ENCODE data around the gene PCNA.
"Not testable (repeated sequence)": the region's sequence is repeated elsewhere in the genome, so short reads cannot be mapped to it uniquely, and the experiment has no call there.

GRCh38 chr20:5076913-5077312, 42.8 kb downstream of the PCNA start:
- TF ChIP-seq, protein P1, sequence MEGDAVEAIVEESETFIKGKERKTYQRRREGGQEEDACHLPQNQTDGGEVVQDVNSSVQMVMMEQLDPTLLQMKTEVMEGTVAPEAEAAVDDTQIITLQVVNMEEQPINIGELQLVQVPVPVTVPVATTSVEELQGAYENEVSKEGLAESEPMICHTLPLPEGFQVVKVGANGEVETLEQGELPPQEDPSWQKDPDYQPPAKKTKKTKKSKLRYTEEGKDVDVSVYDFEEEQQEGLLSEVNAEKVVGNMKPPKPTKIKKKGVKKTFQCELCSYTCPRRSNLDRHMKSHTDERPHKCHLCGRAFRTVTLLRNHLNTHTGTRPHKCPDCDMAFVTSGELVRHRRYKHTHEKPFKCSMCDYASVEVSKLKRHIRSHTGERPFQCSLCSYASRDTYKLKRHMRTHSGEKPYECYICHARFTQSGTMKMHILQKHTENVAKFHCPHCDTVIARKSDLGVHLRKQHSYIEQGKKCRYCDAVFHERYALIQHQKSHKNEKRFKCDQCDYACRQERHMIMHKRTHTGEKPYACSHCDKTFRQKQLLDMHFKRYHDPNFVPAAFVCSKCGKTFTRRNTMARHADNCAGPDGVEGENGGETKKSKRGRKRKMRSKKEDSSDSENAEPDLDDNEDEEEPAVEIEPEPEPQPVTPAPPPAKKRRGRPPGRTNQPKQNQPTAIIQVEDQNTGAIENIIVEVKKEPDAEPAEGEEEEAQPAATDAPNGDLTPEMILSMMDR (IDR thresholded peaks at IDR 0.05) = not testable (repeated sequence)
- not testable (repeated sequence) for TF ChIP-seq POLR2A (IDR thresholded peaks at IDR 0.05)

Measured in tibial nerve (tissue), 3 donors.